Smooth muscle cell (in vitro differentiated cells): ENCODE measurements around the gene OSER1. TPM values are rescaled to one million over a fixed set of nuclear protein-coding genes. Genes with fewer than 3 reads are reported as not detected.

Experiments
- DNase-seq: peaks from one replicate; lab custom pipeline; 2025; ENCODE audit not compliant: unreplicated experiment; lab: John Stamatoyannopoulos, UW
- H2AFZ ChIP-seq: fragments of 200-600 bp; sonication (generic); 2 replicates; pipeline ENCODE4 v1.6.0; 2016; ENCODE audit warnings: antibody characterized with exemption, low read depth, mild to moderate bottlenecking
- H3F3A ChIP-seq: fragments of 200-600 bp; sonication (generic); 2 replicates; pipeline ENCODE4 v1.6.0; 2017; ENCODE audit warnings: antibody characterized with exemption, low read depth
- H3K27ac ChIP-seq: fragments of 200-600 bp; sonication (generic); 2 replicates; pipeline ENCODE4 v1.5.1; 2016; ENCODE audit warnings: low read depth, mild to moderate bottlenecking
- H3K27me3 ChIP-seq: fragments of 200-600 bp; sonication (generic); 2 replicates; pipeline ENCODE4 v1.6.1; 2016; ENCODE audit warnings: low read depth, mild to moderate bottlenecking
- H3K36me3 ChIP-seq: fragments of 200-600 bp; sonication (generic); 2 replicates; pipeline ENCODE4 v1.5.1; 2016; ENCODE audit warnings: low read depth
- H3K4me1 ChIP-seq: fragments of 200-600 bp; sonication (generic); 2 replicates; pipeline ENCODE4 v1.5.1; 2016; ENCODE audit warnings: low read depth
- H3K4me2 ChIP-seq: fragments of 200-600 bp; sonication (generic); 2 replicates; pipeline ENCODE4 v1.6.0; 2016; ENCODE audit warnings: mild to moderate bottlenecking
- H3K4me3 ChIP-seq: fragments of 200-600 bp; sonication (generic); 2 replicates; pipeline ENCODE4 v1.5.1; 2016; ENCODE audit warnings: mild to moderate bottlenecking
- H3K79me2 ChIP-seq: fragments of 200-600 bp; sonication (generic); 2 replicates; pipeline ENCODE4 v1.6.0; 2016; ENCODE audit warnings: low read depth, mild to moderate bottlenecking
- H3K9ac ChIP-seq: fragments of 200-600 bp; sonication (generic); 2 replicates; pipeline ENCODE4 v1.6.0; 2016; ENCODE audit warnings: low read depth
- H3K9me3 ChIP-seq: fragments of 200-600 bp; sonication (generic); replicated peaks from 2 replicates; pipeline ENCODE4 v1.5.1; 2016; ENCODE audit warnings: low read depth
- H4K20me1 ChIP-seq: fragments of 200-600 bp; sonication (generic); 2 replicates; pipeline ENCODE4 v1.6.0; 2016; ENCODE audit warnings: low read depth
- WGBS: methylation state at CpG from one replicate; pipeline ENCODE4 v1.1.7; 2016; ENCODE audit warnings: low lambda C conversion rate; 5-methylcytosine and 5-hydroxymethylcytosine counted together
- polyA plus RNA-seq: library from polyadenylated mRNA; unstranded; fragments of >200 nt; fragmentation: Nextera tagmentation; extraction: Ambion mirVana; gene quantifications from 2 replicates; pipeline ENCODE4 v1.2.1, GENCODE V29; 2016
- total RNA-seq: library from RNA; depleted of rRNA; stranded (reverse); fragments of >200 nt; gene quantifications from 2 replicates; pipeline ENCODE4 v1.2.3, GENCODE V29; 2014
- TF ChIP-seq, protein P1 (sequence below): fragments of 200-600 bp; sonication (generic); IDR thresholded peaks from 2 replicates; pipeline ENCODE4 v1.5.1; 2017; ENCODE audit warnings: borderline replicate concordance, mild to moderate bottlenecking, antibody characterized with exemption; ENCODE audit not compliant: insufficient read depth, poor library complexity, severe bottlenecking

Gene OSER1
- total and polyA plus RNA-seq, 2 experiments from 2014 or later = 33.1 to 42.3 TPM

DNA sequence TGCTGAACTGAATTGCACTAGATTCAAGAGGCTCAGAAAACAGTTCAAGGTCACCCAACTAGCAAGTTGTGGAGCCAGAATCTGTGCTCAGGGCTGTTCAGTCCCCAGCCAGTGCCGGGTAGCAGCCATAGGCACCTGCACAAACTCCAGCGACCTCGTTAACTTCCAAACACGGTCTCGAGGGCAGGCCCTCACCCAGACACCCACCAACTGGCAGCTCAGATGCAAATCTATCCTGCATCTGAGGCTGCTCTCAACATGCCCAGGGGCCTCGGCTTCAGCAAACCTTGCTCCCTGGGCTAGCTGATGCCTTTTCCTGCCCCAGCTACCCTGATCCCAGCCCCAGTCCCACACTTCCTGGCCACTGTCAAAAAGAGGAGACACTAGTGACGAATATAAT, 27.3 kb downstream of the OSER1 start:
- Histone ChIP-seq H3K4me3 (no peak overlapping the region), H3K27ac (no peak overlapping the region), H4K20me1 (no peaks in the 10 kb centered on the region), H3K27me3 (no peaks in the 10 kb centered on the region), H2AFZ (no peak overlapping the region), H3K79me2 (peaks cover 21% of the 10 kb centered on the region), H3K36me3 (no peaks in the 10 kb centered on the region), H3K4me1 (peaks cover 26% of the 10 kb centered on the region), H3F3A (peaks cover 5% of the 10 kb centered on the region), H3K9ac (no peak overlapping the region), H3K9me3 (no peaks in the 10 kb centered on the region), H3K4me2 (no peak overlapping the region)
- 67% methylated on average over 7 of the region's 7 CpGs for WGBS
- DNase-seq = no peak
- TF ChIP-seq, protein P1, sequence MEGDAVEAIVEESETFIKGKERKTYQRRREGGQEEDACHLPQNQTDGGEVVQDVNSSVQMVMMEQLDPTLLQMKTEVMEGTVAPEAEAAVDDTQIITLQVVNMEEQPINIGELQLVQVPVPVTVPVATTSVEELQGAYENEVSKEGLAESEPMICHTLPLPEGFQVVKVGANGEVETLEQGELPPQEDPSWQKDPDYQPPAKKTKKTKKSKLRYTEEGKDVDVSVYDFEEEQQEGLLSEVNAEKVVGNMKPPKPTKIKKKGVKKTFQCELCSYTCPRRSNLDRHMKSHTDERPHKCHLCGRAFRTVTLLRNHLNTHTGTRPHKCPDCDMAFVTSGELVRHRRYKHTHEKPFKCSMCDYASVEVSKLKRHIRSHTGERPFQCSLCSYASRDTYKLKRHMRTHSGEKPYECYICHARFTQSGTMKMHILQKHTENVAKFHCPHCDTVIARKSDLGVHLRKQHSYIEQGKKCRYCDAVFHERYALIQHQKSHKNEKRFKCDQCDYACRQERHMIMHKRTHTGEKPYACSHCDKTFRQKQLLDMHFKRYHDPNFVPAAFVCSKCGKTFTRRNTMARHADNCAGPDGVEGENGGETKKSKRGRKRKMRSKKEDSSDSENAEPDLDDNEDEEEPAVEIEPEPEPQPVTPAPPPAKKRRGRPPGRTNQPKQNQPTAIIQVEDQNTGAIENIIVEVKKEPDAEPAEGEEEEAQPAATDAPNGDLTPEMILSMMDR = no peak

- Histone ChIP-seq H3K79me2 (peaks cover 21% of the 10 kb centered on the region), H3F3A (peaks cover 5% of the 10 kb centered on the region), H3K36me3 (no peaks in the 10 kb centered on the region), H3K4me1 (peaks cover 23% of the 10 kb centered on the region), H3K9me3 (no peaks in the 10 kb centered on the region), H3K27me3 (no peaks in the 10 kb centered on the region), H3K4me2 (no peak overlapping the region), H3K27ac (no peak overlapping the region), H4K20me1 (no peaks in the 10 kb centered on the region), H2AFZ (no peak overlapping the region), H3K4me3 (no peak overlapping the region), H3K9ac (no peak overlapping the region)
- 95% methylated on average over 3 of the region's 3 CpGs for WGBS
- TF ChIP-seq, protein P1 = no peak
- DNase-seq = no peak
Measured at GRCh38 chr20:44182863-44183262, 27.7 kb downstream of the OSER1 start.

DNA sequence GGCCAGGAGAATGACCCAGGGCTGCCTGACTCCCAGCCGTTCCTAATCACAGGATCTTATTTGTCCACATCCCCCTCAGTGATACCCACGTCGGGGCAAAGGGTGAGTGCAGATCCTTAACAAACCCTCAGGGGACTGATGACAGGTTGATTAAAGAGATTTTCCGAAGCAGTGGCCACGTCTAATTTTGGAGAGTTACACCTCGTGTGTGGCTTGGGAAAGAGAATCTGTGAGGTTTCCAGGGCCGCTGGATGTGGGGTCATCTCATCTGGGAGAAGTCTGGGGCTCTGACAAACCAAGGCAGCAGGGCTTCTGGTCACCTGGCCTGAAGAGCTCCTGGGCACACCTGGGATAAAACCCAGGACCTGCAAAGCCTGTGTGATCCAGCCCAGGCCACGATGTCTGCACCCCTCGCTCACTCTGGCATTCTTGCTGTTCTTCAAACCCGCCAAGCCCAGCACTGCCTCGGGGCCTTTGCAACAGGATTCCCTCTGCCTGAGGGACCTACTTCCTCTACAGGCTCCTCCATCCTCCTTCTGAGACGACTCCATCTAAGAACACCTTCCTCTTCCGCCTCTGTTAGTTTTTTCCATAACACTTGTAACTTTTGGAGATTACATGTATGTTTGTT, 28.3 kb downstream of the OSER1 start:
- TF ChIP-seq, protein P1 = no peak
- H3K27ac ChIP-seq = no peak overlapping the region
- H3K4me2 ChIP-seq = no peak overlapping the region

DNA sequence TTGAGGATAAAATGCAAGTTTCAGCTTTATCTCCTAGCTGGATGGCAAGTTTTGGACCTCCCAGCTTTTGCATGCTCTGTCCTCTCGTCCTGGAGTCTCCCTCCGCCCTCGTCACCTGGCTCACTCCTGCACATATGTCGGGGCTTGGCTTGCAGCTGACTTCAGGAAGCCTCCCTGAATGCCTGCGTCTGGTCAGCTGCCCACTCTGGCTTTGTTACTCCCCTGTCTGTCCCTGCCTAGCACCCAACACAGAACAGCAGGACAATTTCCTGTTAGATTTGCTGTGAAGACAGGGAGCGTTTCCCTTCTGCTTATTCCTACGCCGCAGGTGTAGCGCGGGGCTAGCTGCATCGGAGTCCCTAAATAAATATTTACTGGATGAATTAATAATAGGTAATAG, 29.0 kb downstream of the OSER1 start:
- WGBS = 73% methylated on average over 11 of the region's 11 CpGs
- H3K9me3 ChIP-seq = no peaks in the 10 kb centered on the region
- peak overlapping the region; percentile 80 for H3K4me2 ChIP-seq
- no peak overlapping the region for H3K9ac ChIP-seq
- H3K27me3 ChIP-seq = no peaks in the 10 kb centered on the region
- peaks cover 5% of the 10 kb centered on the region for H3F3A ChIP-seq
- DNase-seq = no peak
- no peak overlapping the region for H3K27ac ChIP-seq
- H3K4me3 ChIP-seq = no peak overlapping the region
- peaks cover 15% of the 10 kb centered on the region for H3K4me1 ChIP-seq
- H2AFZ ChIP-seq = peak overlapping the region; percentile 20
- H3K36me3 ChIP-seq = no peaks in the 10 kb centered on the region
- H3K79me2 ChIP-seq = peaks cover 20% of the 10 kb centered on the region
- TF ChIP-seq, protein P1 = no peak
- H4K20me1 ChIP-seq = no peaks in the 10 kb centered on the region

More for the DNA sequence above, 28.3 kb downstream of the OSER1 start:
- H3K4me1 ChIP-seq = peaks cover 20% of the 10 kb centered on the region
- H3K4me3 ChIP-seq = no peak overlapping the region
- H2AFZ ChIP-seq = no peak overlapping the region
- H3F3A ChIP-seq = peaks cover 5% of the 10 kb centered on the region
- H3K27me3 ChIP-seq = no peaks in the 10 kb centered on the region
- H3K36me3 ChIP-seq = no peaks in the 10 kb centered on the region
- H4K20me1 ChIP-seq = no peaks in the 10 kb centered on the region
- H3K9me3 ChIP-seq = no peaks in the 10 kb centered on the region
- peaks cover 21% of the 10 kb centered on the region for H3K79me2 ChIP-seq
- no peak overlapping the region for H3K9ac ChIP-seq
- DNase-seq = no peak
- WGBS = 50% methylated on average over 13 of the region's 13 CpGs
